GM19372 (cell line): Measurements from ENCODE around the gene SUSD2.
"Not testable (repeated sequence)": the region's sequence is repeated elsewhere in the genome, so short reads cannot be mapped to it uniquely, and the experiment has no call there.

Experiments used
- ATAC-seq: cut with Tn5 transposase; IDR thresholded peaks from one replicate; pipeline ENCODE4 v1.9.1; 2021; ENCODE audit warnings: mild to moderate bottlenecking, low read depth, moderate library complexity; ENCODE audit not compliant: unreplicated experiment

SUSD2 gene

DNA sequence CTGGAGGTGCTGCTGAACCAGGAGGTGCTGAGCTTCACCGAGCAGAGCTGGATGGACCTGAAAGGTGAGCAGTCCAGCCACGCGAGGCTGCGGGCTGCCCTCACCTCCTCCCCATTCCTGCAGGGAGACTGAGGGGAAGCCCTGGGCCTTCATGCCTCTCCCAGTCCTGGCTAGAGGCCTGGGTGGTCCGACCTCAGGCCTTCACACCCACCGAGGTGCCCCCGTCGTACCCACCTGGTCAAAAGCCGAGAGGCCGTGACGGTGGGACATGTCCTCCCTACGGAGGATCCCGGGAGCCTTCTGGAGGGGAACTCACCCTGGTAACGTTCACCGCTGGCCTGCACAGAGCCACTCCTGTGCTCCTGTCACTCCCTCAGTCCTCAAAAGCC lies 5.1 kb downstream of the SUSD2 start:
- ATAC-seq, result no peak

- ATAC-seq, result no peak
These were observed 5.8 kb downstream of the SUSD2 start for GRCh38 chr22:24186892-24187670.

DNA sequence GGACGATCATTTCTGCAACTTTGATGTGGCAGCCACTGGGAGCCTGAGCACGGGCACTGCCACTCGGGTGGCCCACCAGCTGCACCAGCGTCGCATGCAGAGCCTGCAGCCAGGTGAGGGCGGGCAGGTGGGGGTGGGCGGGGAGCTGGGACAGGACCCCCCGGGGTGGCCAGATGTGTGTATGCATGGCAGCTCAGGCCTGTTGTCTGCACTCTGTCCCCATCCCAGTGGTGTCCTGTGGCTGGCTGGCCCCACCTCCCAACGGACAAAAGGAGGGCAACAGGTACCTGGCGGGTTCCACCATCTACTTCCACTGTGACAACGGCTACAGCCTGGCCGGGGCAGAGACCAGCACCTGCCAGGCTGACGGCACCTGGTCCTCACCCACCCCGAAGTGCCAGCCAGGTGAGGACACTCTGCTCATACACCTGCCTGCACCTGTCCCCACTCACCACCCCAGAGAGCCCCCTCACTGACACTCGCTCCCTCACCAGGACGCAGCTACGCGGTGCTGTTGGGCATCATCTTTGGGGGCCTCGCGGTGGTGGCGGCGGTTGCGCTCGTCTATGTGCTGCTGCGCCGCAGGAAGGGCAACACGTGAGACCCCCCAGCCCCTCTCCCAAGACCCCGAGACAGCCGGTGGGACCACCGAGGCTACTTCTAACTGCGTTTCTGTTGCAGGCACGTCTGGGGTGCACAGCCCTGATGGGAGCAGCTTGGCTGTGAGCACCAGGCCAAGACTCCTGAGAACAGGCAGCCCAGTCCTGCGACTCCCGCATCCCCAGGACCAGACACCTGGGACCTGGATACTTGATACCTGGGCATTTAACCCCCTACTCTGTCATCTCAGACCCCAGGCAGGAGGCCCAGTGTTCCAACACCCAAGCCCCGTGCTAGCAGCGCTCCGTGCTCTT lies 6.7 kb downstream of the SUSD2 start:
- no peak for ATAC-seq

DNA sequence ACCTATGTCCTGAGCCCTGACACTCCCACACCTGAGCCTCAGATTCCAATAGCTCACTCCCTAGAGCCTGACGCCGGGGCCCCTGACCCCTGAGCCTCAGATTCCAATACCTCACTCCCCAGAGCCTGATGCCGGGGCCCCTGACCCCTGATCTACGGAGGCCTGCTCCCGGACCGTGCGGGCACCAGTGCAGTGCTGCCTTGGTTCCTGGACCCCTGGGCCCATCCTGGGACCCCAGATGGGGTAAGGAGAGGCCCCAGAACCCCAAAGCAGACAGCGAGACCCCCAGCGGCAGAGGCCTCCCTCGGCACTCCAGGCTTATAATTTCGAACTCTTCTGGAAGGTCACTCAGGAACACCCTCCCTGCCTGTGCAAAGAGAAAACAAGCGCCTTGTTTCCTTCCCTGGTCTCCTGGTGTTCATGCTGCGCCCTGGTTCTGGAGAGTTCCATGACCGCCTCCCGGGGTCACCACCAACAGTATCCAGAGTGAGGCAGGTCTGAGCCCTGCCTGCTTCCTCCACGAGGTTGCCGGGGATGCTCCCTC lies 7.5 kb downstream of the SUSD2 start:
- no peak for ATAC-seq

DNA sequence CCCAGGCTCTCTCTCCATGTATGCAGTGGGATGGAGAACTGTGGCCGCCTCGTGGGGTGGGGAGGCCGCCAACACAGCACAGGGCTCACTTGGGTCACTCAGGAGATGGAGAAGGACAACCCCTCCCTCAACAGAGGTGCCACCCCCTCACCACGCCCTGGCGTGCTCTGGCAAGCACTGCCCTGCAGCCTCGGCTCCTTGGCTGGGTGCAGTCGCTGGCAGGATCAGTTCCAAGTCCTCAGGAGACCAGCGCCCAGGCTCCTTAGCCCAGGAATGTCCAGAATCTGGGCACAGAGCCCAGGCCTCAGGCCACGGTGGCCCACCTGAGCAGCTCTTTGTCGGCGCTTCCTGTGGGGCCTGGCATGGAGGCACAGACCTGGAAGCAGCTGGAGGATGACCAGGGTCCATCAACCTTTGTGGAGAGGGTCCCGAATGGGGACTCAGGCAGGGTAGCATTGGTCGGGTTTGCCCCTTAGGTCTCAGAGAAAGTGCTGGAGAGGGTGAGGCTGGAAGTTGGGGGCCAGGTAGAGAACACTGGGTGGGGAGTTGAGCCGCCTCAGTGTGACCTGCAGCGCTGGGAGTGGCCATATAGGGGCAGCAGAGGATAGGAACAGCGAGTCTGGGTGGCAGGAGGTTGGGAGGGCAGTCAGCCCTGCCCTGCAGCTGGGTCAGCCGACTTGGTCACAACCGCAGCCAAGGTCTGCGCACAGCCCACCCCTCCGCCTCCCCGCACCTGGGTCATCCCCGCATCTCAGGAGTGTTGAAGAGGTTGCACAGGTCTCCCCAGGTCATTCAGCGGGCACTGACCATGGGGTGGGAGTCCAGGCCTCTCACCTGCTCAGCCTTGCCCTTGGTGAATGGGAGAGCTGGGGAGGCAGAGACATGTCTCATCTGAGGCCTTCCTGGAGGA lies 8.2 kb downstream of the SUSD2 start:
- no peak for ATAC-seq

- no peak for ATAC-seq
These were observed 8.9 kb downstream of the SUSD2 start for GRCh38 chr22:24190159-24190540.

DNA sequence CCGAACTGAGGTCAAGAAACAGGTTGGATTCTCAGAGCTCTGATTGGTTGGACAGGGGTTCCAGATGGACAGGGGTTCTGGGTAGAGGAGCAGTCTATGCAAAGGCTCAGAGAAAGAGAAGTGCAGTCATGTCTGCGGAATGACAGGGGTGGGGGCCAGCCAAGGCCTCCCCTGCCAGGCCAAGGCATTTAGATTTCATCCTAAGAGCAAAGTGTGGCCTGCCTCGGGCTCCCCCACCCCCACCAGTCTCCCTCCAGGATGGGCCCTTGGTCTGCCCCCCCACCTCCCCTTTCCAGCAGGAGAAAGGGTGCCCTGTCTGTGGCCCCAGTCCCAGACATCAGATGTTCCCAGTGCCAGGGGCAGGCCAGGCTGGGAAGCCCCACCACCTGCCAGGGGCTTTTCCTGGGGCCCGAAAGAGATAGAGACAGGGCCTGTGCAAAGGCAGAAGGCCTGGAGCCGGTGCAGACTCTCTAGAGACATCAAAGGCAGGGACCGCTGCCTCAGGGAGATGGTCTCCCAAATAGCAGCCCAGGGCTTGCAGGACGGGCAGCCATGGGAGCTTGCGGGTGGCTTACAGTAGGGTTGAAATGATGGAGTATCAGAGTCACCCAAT lies 9.4 kb downstream of the SUSD2 start:
- no peak for ATAC-seq

GRCh38 chr22:24191381-24191841 lies 10.1 kb downstream of the SUSD2 start:
- ATAC-seq, result no peak

DNA sequence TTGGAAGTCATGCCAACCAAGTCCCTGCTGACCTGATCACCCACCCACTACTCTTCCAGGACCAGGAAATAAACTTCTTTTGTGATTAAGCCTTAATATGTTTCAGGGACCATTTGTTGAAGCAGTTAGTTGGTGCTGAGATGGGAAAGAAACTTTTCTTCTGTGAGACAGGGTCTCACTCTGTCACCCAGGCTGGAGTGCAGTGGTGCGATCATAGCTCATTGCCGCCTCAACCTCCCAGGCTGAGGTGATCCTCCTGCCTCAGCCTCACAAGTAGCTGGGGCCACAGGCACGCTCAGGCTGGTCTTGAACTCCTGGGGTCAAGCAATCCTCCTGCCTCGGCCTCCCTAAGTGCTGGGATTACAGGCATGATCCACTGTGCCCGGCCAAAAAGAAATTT lies 10.6 kb downstream of the SUSD2 start:
- ATAC-seq, result no peak

- ATAC-seq, result no peak
These were observed 17.4 kb downstream of the SUSD2 start for GRCh38 chr22:24198682-24199052.

GRCh38 chr22:24200619-24201212 lies 19.4 kb downstream of the SUSD2 start:
- no peak for ATAC-seq

DNA sequence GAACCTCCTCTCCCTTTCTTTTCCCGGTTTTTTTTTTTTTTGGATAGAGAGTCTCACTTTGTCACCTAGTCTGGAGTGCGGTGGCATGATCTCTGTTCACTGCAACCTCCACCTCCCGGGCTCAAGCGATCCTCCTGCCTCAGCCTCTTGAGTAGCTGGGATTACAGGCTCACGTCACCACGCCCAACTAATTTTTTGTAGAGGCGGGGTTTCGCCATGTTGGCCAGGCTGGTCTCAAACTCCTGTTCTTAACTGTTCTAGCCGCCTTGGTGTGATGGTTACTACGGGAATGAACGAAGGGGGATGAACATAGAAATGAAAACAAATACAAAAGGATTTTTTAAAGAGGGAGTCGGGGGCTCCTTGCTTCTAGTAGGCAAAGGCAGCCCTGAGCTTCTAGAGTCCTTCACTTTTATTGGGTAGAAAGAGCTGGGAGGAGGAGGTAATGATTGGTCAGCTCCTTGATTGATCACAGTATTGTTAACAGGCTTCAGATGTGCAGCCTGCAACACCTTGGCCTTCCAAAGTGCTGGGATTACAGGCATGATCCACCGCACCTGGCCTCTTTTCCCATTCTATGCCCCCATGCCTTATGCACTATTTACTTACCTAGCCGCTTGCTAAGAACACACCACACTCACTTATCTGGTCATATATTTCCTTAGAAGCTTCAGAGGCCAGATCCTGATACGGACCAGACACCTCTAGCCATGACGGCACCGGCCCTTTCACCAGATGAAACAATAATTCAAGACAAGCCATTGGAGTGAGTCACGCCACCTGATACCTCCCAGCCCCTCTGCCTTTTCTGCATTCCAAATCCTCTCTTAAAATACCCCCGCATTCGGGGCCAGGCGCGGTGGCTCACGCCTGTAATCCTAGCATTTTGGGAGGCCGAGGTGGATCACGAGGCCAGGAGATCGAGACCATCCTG lies 20.7 kb downstream of the SUSD2 start:
- ATAC-seq, result no peak

- not testable (repeated sequence) for ATAC-seq
These were observed 22.6 kb downstream of the SUSD2 start for GRCh38 chr22:24203856-24204255.

- ATAC-seq, result no peak
These were observed 24.3 kb downstream of the SUSD2 start for GRCh38 chr22:24205438-24206195.

DNA sequence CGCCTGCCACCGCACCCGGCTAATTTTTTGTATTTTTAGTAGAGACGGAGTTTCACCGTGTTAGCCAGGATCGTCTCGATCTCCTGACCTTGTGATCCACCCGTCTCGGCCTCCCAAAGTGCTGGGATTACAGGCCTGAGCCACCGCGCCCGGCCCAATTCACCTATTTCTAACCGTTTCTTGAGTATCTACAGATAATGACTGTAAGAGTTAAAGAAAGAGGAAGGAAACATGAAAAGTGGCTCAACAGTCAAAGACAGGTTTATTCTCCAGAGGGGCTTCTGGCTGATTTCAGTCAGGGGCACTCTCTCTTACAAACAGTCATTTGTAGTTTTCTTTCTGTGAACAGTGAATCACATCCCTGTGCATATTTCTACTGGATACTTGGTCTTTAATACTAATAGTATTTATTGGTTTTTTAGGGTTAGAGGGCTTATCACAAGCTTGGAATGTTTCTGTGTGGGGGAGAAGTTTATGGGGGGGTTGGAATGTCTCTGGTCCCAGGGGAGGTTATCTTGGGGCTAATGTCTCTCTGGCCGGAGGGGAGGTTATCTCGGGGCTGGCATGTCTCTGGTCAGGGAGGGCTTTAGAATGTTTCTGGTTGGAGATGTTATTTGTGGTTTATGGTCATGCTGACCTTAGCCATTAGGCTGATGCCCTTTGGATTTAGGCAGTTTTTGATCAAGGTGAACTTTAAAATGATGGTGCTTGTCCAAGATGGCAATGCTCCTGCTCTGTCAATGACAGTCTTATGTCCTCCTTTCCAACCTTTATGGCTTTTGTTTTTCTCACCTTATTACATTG lies 25.4 kb downstream of the SUSD2 start:
- ATAC-seq, result not testable (repeated sequence)

GRCh38 chr22:24207264-24208011 lies 26.2 kb downstream of the SUSD2 start:
- no peak for ATAC-seq
